Measurements from ENCODE around the gene DMXL1.
A peak's percentile ranks its signal among the peaks of the same experiment; 100 is the strongest.

DMXL1 gene

DNA sequence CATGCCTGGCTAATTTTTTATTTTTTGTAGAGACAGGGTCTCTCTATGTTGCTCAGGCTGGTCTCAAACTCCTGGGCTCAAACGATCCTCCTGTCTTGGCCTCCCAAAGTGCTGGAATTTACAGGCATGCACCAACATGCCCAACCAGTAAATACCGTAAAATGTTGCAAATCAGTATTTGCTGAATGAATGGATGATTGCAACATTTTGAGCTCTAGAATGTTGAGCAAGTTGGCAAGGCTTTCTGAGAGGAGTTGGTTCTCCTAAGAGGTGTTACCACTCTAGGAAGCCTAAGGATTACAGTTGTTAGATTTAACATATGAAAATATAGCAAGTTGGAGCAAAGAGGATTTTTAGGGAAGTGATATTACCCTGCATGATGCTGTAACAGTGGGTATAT, 15.6 kb upstream of the DMXL1 start:
- H3K56ac ChIP-seq (ENCODE audit: low read length), result no peak overlapping the region
- no peak overlapping the region for H3K4me3 ChIP-seq (ENCODE audit: low read length)
- WGBS (ENCODE audit: extremely low coverage, insufficient coverage, low lambda C conversion rate), result no CpG with 5 or more reads among the region's 2 CpGs

DNA sequence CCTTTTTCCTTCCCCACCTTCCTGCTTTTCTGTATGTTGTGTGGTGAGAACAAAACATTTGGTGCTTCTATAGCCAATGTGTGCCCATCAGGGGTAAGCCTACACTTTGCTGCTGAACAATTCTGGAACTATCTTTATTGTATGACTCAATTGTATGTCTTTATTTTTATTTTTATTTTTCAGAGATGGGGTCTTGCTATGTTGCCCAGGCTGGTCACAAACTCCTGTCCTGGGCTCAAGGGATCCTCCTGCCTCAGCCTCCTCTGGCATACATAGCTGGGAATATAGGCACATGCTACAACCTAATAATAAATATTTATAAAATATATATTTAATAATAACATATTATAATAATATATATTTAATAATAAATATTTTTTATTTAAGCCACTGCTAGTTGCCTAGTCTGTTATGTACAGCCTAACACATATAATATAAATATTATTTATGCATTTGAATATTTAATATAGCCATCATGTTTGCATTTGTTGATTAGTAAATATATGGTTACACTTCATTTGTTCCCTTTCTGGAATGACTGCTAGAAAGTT, 11.8 kb upstream of the DMXL1 start:
- H3K79me2 ChIP-seq (ENCODE audit: control insufficient read depth, insufficient read depth, low read length), result no peaks in the 10 kb centered on the region
- no peak overlapping the region for H2BK5ac ChIP-seq (ENCODE audit: low read length)
- no peaks in the 10 kb centered on the region for H3K4me1 ChIP-seq (ENCODE audit: control insufficient read depth, low read depth, low read length)
- H4K5ac ChIP-seq (ENCODE audit: low read length), result no peak overlapping the region
- H3K4ac ChIP-seq (ENCODE audit: low read depth, low read length), result no peak overlapping the region
- no peak overlapping the region for H3K27ac ChIP-seq (ENCODE audit: low read depth, low read length)
- DNase-seq, result no peak
- no peak overlapping the region for H3K9ac ChIP-seq (ENCODE audit: low read length)
- no peak overlapping the region for H3K4me2 ChIP-seq (ENCODE audit: low read length)
- H3K36me3 ChIP-seq (ENCODE audit: control insufficient read depth, insufficient read depth, low read length), result no peaks in the 10 kb centered on the region
- no peak overlapping the region for H2AK5ac ChIP-seq (ENCODE audit: low read length)
- no peak overlapping the region for H4K8ac ChIP-seq (ENCODE audit: low read depth, low read length)
- no peaks in the 10 kb centered on the region for H3K27me3 ChIP-seq (ENCODE audit: insufficient read depth, low read length, poor library complexity)
- no peak overlapping the region for H3K23ac ChIP-seq (ENCODE audit: low read length)
- no peak overlapping the region for H2BK120ac ChIP-seq (ENCODE audit: low read depth, low read length)
- H3K18ac ChIP-seq (ENCODE audit: low read length), result no peak overlapping the region
- H2BK15ac ChIP-seq (replicated peaks; ENCODE audit: low read depth), result no peak overlapping the region
- H3K4me3 ChIP-seq (ENCODE audit: low read length), result no peak overlapping the region
- H3K56ac ChIP-seq (ENCODE audit: low read length), result no peak overlapping the region
- H3K79me1 ChIP-seq (ENCODE audit: low read length), result no peaks in the 10 kb centered on the region

More for the DNA sequence above, 15.6 kb upstream of the DMXL1 start:
- no peak overlapping the region for H4K8ac ChIP-seq (ENCODE audit: low read depth, low read length)
- H3K36me3 ChIP-seq (ENCODE audit: control insufficient read depth, insufficient read depth, low read length), result no peaks in the 10 kb centered on the region
- no peak overlapping the region for H3K23ac ChIP-seq (ENCODE audit: low read length)
- H3K4ac ChIP-seq (ENCODE audit: low read depth, low read length), result no peak overlapping the region
- H3K27ac ChIP-seq (ENCODE audit: low read depth, low read length), result no peak overlapping the region
- DNase-seq, result no peak
- H4K5ac ChIP-seq (ENCODE audit: low read length), result no peak overlapping the region
- no peaks in the 10 kb centered on the region for H3K4me1 ChIP-seq (ENCODE audit: control insufficient read depth, low read depth, low read length)
- H2BK5ac ChIP-seq (ENCODE audit: low read length), result no peak overlapping the region
- H3K79me1 ChIP-seq (ENCODE audit: low read length), result no peaks in the 10 kb centered on the region
- no peak overlapping the region for H3K9ac ChIP-seq (ENCODE audit: low read length)
- no peaks in the 10 kb centered on the region for H3K27me3 ChIP-seq (ENCODE audit: insufficient read depth, low read length, poor library complexity)
- H2BK15ac ChIP-seq (replicated peaks; ENCODE audit: low read depth), result no peak overlapping the region
- no peak overlapping the region for H2AK5ac ChIP-seq (ENCODE audit: low read length)
- no peaks in the 10 kb centered on the region for H3K79me2 ChIP-seq (ENCODE audit: control insufficient read depth, insufficient read depth, low read length)
- H2BK120ac ChIP-seq (ENCODE audit: low read depth, low read length), result no peak overlapping the region
- no peak overlapping the region for H3K4me2 ChIP-seq (ENCODE audit: low read length)
- H3K18ac ChIP-seq (ENCODE audit: low read length), result no peak overlapping the region

GRCh38 chr5:119059740-119060255, 11.1 kb upstream of the DMXL1 start:
- Histone ChIP-seq H3K56ac (ENCODE audit: low read length) (no peak overlapping the region), H3K4me1 (ENCODE audit: control insufficient read depth, low read depth, low read length) (no peaks in the 10 kb centered on the region), H4K8ac (ENCODE audit: low read depth, low read length) (no peak overlapping the region), H3K79me2 (ENCODE audit: control insufficient read depth, insufficient read depth, low read length) (no peaks in the 10 kb centered on the region), H3K79me1 (ENCODE audit: low read length) (no peaks in the 10 kb centered on the region), H3K27ac (ENCODE audit: low read depth, low read length) (no peak overlapping the region), H3K4me2 (ENCODE audit: low read length) (no peak overlapping the region), H2BK120ac (ENCODE audit: low read depth, low read length) (no peak overlapping the region), H3K27me3 (ENCODE audit: insufficient read depth, low read length, poor library complexity) (no peaks in the 10 kb centered on the region), H3K23ac (ENCODE audit: low read length) (no peak overlapping the region), H2BK15ac (replicated peaks; ENCODE audit: low read depth) (no peak overlapping the region), H3K18ac (ENCODE audit: low read length) (no peak overlapping the region), H3K4me3 (ENCODE audit: low read length) (no peak overlapping the region), H2AK5ac (ENCODE audit: low read length) (no peak overlapping the region), H3K36me3 (ENCODE audit: control insufficient read depth, insufficient read depth, low read length) (no peaks in the 10 kb centered on the region), H4K5ac (ENCODE audit: low read length) (no peak overlapping the region), H3K4ac (ENCODE audit: low read depth, low read length) (no peak overlapping the region), H3K9ac (ENCODE audit: low read length) (no peak overlapping the region), H2BK5ac (ENCODE audit: low read length) (no peak overlapping the region)
- peak; percentile 18 for DNase-seq

DNA sequence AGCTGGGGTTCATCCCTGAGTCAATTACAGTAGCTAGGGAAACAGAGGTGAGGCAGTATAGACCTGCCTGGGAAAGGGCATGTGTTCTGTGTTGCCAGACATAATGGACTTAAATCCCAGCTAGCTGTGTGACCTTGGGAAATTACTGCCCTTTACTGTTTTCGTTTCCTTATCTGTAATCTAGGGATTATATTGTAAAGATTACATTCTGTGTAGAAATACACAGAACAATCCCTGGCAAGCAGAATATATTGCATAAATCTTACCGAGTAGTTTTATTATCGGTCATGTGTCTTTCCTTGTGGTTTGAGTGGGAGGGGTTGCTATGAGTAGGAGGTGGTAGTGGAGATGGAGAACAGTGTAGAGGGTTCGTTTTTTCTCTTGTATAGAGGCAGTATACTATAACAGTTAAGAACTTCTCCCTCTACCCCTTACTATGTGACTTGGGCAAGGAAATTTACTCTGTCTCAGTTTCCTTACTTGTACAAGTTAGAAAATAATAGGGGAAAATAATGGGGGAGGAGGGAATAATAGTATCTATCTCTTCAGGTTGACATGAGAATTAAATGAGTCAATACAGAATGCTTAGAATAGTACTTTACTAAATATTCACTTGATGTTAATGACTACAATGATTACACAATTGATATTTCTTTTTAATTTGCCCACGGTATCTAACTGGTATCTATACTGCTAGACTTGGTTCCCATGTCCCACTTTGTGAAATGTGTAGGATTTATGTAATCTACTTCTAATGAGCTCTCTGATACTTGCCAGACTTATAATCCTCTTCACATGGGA, 7.1 kb upstream of the DMXL1 start:
- Histone ChIP-seq H3K18ac (ENCODE audit: low read length) (no peak overlapping the region), H2AK5ac (ENCODE audit: low read length) (no peak overlapping the region), H3K79me1 (ENCODE audit: low read length) (no peaks in the 10 kb centered on the region), H3K4ac (ENCODE audit: low read depth, low read length) (no peak overlapping the region), H3K79me2 (ENCODE audit: control insufficient read depth, insufficient read depth, low read length) (no peaks in the 10 kb centered on the region), H3K23ac (ENCODE audit: low read length) (no peak overlapping the region), H2BK15ac (replicated peaks; ENCODE audit: low read depth) (no peak overlapping the region), H3K9ac (ENCODE audit: low read length) (no peak overlapping the region), H3K27ac (ENCODE audit: low read depth, low read length) (no peak overlapping the region), H3K56ac (ENCODE audit: low read length) (no peak overlapping the region), H3K27me3 (ENCODE audit: insufficient read depth, low read length, poor library complexity) (no peaks in the 10 kb centered on the region), H3K4me2 (ENCODE audit: low read length) (no peak overlapping the region), H3K4me3 (ENCODE audit: low read length) (no peak overlapping the region), H3K36me3 (ENCODE audit: control insufficient read depth, insufficient read depth, low read length) (no peaks in the 10 kb centered on the region), H4K5ac (ENCODE audit: low read length) (no peak overlapping the region), H3K4me1 (ENCODE audit: control insufficient read depth, low read depth, low read length) (no peaks in the 10 kb centered on the region), H2BK5ac (ENCODE audit: low read length) (no peak overlapping the region), H4K8ac (ENCODE audit: low read depth, low read length) (no peak overlapping the region), H2BK120ac (ENCODE audit: low read depth, low read length) (no peak overlapping the region)
- no CpG with 5 or more reads among the region's 5 CpGs for WGBS (ENCODE audit: extremely low coverage, insufficient coverage, low lambda C conversion rate)
- no peak for DNase-seq

DNA sequence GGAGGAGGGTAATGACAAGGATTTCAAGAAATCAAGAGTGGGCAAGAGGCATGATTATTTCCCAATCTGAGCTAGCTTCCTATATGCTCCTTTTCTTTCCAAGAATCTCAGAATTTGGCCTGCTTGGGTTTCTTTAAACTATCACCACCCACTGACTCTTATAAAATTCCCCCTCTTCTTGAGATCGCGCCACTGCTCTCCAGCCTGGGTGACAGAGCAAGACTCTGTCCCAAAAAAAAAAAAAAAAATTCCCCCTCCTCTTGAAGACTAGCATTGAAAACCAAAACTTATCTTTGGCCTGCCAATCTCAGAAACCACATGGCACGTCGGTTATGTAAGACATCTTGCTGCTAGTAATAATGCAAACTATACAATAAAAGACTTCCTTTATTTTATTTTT, 3.4 kb upstream of the DMXL1 start:
- no CpG with 5 or more reads among the region's 4 CpGs for WGBS (ENCODE audit: extremely low coverage, insufficient coverage, low lambda C conversion rate)
- H2BK15ac ChIP-seq (replicated peaks; ENCODE audit: low read depth), result no peak overlapping the region
- H3K27me3 ChIP-seq (ENCODE audit: insufficient read depth, low read length, poor library complexity), result no peaks in the 10 kb centered on the region
- no peak overlapping the region for H3K23ac ChIP-seq (ENCODE audit: low read length)
- no peak overlapping the region for H3K56ac ChIP-seq (ENCODE audit: low read length)
- no peak for DNase-seq
- H4K8ac ChIP-seq (ENCODE audit: low read depth, low read length), result no peak overlapping the region
- H3K4me3 ChIP-seq (ENCODE audit: low read length), result no peak overlapping the region
- H4K5ac ChIP-seq (ENCODE audit: low read length), result no peak overlapping the region
- no peak overlapping the region for H3K9ac ChIP-seq (ENCODE audit: low read length)
- H3K18ac ChIP-seq (ENCODE audit: low read length), result no peak overlapping the region
- H3K27ac ChIP-seq (ENCODE audit: low read depth, low read length), result no peak overlapping the region
- H2BK120ac ChIP-seq (ENCODE audit: low read depth, low read length), result no peak overlapping the region
- no peak overlapping the region for H3K4me2 ChIP-seq (ENCODE audit: low read length)
- no peak overlapping the region for H2BK5ac ChIP-seq (ENCODE audit: low read length)
- H3K36me3 ChIP-seq (ENCODE audit: control insufficient read depth, insufficient read depth, low read length), result no peaks in the 10 kb centered on the region
- no peaks in the 10 kb centered on the region for H3K79me1 ChIP-seq (ENCODE audit: low read length)
- H3K79me2 ChIP-seq (ENCODE audit: control insufficient read depth, insufficient read depth, low read length), result peaks cover 2% of the 10 kb centered on the region
- H3K4me1 ChIP-seq (ENCODE audit: control insufficient read depth, low read depth, low read length), result no peaks in the 10 kb centered on the region
- no peak overlapping the region for H2AK5ac ChIP-seq (ENCODE audit: low read length)
- no peak overlapping the region for H3K4ac ChIP-seq (ENCODE audit: low read depth, low read length)

DNA sequence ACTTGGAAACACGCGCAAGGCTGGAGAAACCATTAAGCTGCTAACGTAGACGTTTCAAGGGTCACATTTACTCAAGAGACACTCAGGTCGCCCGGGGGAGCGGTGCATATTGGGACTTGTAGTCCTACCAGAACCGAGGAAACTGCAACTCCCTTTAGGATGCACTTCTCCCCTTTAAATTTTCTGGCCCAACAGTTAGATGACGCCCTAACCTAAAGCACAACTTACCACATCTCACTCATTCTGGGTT, 384 bp upstream of the DMXL1 start:
- Histone ChIP-seq H3K4me2 (ENCODE audit: low read length) (peak overlapping the region; percentile 16), H3K9ac (ENCODE audit: low read length) (peak overlapping the region; percentile 57), H3K56ac (ENCODE audit: low read length) (peak overlapping the region; percentile 84), H4K5ac (ENCODE audit: low read length) (no peak overlapping the region), H3K4me1 (ENCODE audit: control insufficient read depth, low read depth, low read length) (no peaks in the 10 kb centered on the region), H2BK120ac (ENCODE audit: low read depth, low read length) (no peak overlapping the region), H3K27ac (ENCODE audit: low read depth, low read length) (peak overlapping the region; percentile 22), H3K4me3 (ENCODE audit: low read length) (peak overlapping the region; percentile 78), H3K79me1 (ENCODE audit: low read length) (peaks cover 1% of the 10 kb centered on the region), H3K27me3 (ENCODE audit: insufficient read depth, low read length, poor library complexity) (no peaks in the 10 kb centered on the region), H2BK15ac (replicated peaks; ENCODE audit: low read depth) (no peak overlapping the region), H2BK5ac (ENCODE audit: low read length) (no peak overlapping the region), H3K4ac (ENCODE audit: low read depth, low read length) (no peak overlapping the region), H3K18ac (ENCODE audit: low read length) (no peak overlapping the region), H3K23ac (ENCODE audit: low read length) (no peak overlapping the region), H3K36me3 (ENCODE audit: control insufficient read depth, insufficient read depth, low read length) (no peaks in the 10 kb centered on the region), H2AK5ac (ENCODE audit: low read length) (no peak overlapping the region), H3K79me2 (ENCODE audit: control insufficient read depth, insufficient read depth, low read length) (peaks cover 19% of the 10 kb centered on the region), H4K8ac (ENCODE audit: low read depth, low read length) (no peak overlapping the region)
- WGBS (ENCODE audit: extremely low coverage, insufficient coverage, low lambda C conversion rate), result no CpG with 5 or more reads among the region's 9 CpGs
- no peak for DNase-seq

All from mesendoderm (in vitro differentiated cells).